CD4-positive, alpha-beta T cell treated with Interleukin-17A for 1 hour (primary cell): Measurements from ENCODE around the gene BNC2.
"Not testable (repeated sequence)": the region's sequence is repeated elsewhere in the genome, so short reads cannot be mapped to it uniquely, and the experiment has no call there.

Experiments used
- DNase-seq: peaks from one replicate; pipeline ENCODE4 v3.0.0-alpha.2; 2020

Gene BNC2

GRCh38 chr9:16484180-16484579, 386.3 kb downstream of the BNC2 start:
- no peak for DNase-seq

GRCh38 chr9:16482764-16483163, 387.7 kb downstream of the BNC2 start:
- DNase-seq, result no peak

GRCh38 chr9:16480584-16480983, 389.9 kb downstream of the BNC2 start:
- not testable (repeated sequence) for DNase-seq

GRCh38 chr9:16475996-16476395, 394.5 kb downstream of the BNC2 start:
- no peak for DNase-seq

GRCh38 chr9:16475257-16475656, 395.2 kb downstream of the BNC2 start:
- no peak for DNase-seq

- DNase-seq, result no peak
These were observed 401.3 kb downstream of the BNC2 start for GRCh38 chr9:16469184-16469583.

GRCh38 chr9:16461851-16462250, 408.6 kb downstream of the BNC2 start:
- DNase-seq, result no peak

- DNase-seq, result no peak
These were observed 409.2 kb downstream of the BNC2 start for GRCh38 chr9:16461137-16461840.

- no peak for DNase-seq
These were observed 409.8 kb downstream of the BNC2 start for GRCh38 chr9:16460696-16461095.

- no peak for DNase-seq
These were observed 410.9 kb downstream of the BNC2 start for GRCh38 chr9:16459421-16460148.

GRCh38 chr9:16458696-16459420, 411.6 kb downstream of the BNC2 start:
- DNase-seq, result no peak

GRCh38 chr9:16455842-16456241, 414.6 kb downstream of the BNC2 start:
- DNase-seq, result no peak

GRCh38 chr9:16453390-16453789, 417.1 kb downstream of the BNC2 start:
- DNase-seq, result no peak

GRCh38 chr9:16450578-16450977, 419.9 kb downstream of the BNC2 start:
- DNase-seq, result no peak

- DNase-seq, result no peak
These were observed 420.4 kb downstream of the BNC2 start for GRCh38 chr9:16450043-16450442.

GRCh38 chr9:16449076-16449730, 421.3 kb downstream of the BNC2 start:
- DNase-seq, result no peak

- DNase-seq, result no peak
These were observed 422.5 kb downstream of the BNC2 start for GRCh38 chr9:16447946-16448345.

- no peak for DNase-seq
These were observed 423.8 kb downstream of the BNC2 start for GRCh38 chr9:16446636-16447035.

GRCh38 chr9:16445141-16445920, 425.1 kb downstream of the BNC2 start:
- no peak for DNase-seq

- no peak for DNase-seq
These were observed 427.8 kb downstream of the BNC2 start for GRCh38 chr9:16442622-16443021.

GRCh38 chr9:16441791-16442190, 428.7 kb downstream of the BNC2 start:
- DNase-seq, result no peak

- DNase-seq, result not testable (repeated sequence)
These were observed 431.6 kb downstream of the BNC2 start for GRCh38 chr9:16438831-16439230.

GRCh38 chr9:16436545-16436944, 433.9 kb downstream of the BNC2 start:
- DNase-seq, result no peak
